GM12873 (cell line): ENCODE results near the gene PSPH.

Source experiments
- TF ChIP-seq, protein P1 (sequence below): IDR thresholded peaks from 2 replicates; pipeline ENCODE4 v1.5.1; 2012; ENCODE audit warnings: low read depth, mild to moderate bottlenecking, moderate library complexity, low read length, control low read depth; ENCODE audit not compliant: insufficient read depth; ENCODE audit errors: missing control alignments

The PSPH gene

DNA sequence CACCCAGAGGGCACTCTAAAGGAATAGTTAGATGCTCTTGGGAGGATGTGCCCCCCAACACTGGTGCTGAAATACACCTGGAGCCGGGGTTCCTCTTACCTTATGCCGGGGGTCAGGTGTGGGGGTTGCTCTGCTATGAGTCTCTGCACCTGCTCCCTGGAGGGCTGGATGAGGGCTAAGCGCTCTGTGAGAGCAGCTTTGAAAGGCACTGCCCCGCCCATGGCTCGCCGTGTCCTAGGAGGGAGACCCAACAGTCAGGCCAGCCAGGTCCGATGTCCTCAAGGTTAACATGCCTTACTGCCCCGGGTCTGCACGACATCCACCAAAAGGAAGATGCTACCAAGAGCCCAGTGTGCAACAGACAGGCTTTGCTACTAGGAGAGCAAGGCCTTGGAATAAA is 31.7 kb downstream of the PSPH start:
- TF ChIP-seq, protein P1, sequence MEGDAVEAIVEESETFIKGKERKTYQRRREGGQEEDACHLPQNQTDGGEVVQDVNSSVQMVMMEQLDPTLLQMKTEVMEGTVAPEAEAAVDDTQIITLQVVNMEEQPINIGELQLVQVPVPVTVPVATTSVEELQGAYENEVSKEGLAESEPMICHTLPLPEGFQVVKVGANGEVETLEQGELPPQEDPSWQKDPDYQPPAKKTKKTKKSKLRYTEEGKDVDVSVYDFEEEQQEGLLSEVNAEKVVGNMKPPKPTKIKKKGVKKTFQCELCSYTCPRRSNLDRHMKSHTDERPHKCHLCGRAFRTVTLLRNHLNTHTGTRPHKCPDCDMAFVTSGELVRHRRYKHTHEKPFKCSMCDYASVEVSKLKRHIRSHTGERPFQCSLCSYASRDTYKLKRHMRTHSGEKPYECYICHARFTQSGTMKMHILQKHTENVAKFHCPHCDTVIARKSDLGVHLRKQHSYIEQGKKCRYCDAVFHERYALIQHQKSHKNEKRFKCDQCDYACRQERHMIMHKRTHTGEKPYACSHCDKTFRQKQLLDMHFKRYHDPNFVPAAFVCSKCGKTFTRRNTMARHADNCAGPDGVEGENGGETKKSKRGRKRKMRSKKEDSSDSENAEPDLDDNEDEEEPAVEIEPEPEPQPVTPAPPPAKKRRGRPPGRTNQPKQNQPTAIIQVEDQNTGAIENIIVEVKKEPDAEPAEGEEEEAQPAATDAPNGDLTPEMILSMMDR = no peak

DNA sequence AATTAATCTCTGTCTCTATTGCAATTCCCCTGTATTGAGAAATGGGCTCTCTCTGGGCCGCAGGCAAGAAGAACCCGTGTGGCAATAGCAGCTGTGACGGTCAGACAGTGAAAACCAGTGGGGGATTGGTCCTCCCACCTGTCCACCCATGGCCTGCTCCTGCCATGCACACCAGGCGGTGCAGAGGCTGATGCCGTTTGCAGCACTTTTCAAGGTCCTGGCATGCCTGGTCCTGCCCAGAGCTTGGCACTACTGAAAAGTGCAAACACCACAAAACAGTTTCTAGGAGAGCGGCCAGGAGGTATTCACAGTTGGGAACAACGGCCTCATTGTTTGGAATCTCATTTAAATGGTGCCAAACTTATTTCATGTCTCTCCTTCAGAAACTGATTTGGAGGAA is 41.5 kb downstream of the PSPH start:
- TF ChIP-seq, protein P1 = no peak

DNA sequence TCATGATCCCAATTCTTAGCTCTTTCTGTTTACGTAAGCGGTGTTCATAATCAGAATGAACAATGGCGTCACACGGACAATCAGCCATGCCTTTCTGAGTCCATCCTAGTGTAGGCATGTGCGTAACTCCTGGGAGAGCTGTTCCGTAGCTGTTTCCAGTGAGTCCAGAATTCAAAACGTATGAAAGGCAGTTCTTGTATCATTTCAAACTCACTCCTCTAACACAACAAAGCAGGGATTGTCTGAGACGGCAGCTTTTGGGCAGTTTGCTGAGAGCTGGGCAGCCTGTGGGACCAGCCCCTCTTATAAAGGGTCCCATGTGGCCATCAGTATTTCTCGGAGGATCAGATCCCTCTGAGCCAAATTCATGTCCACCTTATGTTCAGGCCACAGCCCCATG is 43.4 kb downstream of the PSPH start:
- TF ChIP-seq, protein P1 = no peak

DNA sequence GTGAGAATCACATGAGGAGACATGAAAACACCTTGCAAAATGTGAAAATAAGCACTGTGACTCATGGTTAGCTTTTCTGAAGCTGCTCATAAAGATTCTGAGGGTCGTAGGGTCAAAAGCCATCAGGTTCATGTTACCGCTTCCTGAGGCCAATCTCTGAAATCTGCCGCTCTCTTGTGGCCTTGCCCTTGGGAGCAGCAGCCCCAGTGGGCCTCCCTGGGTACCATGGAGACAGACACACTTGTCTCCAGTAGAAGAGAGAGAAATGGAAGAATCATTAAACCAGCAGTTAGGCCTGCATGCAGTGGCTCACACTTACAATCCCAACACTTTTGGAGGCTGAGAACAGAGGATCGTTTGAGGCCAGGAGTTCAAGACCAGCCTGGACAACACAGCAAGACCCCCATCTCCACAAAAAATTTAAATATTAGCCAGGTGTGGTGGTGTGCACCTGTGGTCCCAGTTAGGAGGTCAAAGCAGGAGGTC is 44.0 kb downstream of the PSPH start:
- TF ChIP-seq, protein P1 = no peak

DNA sequence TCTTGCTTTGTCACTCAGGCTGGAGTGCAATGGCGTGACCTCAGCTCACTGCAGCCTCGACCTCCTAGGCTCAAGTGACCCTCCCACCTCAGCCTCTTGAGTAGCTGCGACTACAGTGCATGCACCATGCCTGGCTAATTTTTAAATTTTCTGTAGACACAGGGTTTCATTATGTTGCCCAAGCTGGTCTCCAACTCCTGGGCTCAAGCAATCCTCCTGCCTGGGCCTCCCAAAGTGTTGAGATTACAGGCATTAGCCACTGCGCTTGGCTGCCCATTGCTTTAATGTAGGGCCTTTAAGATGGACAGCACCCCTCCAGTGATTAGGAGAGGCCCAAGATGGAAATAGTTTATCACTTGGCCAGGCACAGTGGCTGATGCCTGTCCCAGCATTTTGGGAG is 47.5 kb downstream of the PSPH start:
- TF ChIP-seq, protein P1 = no peak

DNA sequence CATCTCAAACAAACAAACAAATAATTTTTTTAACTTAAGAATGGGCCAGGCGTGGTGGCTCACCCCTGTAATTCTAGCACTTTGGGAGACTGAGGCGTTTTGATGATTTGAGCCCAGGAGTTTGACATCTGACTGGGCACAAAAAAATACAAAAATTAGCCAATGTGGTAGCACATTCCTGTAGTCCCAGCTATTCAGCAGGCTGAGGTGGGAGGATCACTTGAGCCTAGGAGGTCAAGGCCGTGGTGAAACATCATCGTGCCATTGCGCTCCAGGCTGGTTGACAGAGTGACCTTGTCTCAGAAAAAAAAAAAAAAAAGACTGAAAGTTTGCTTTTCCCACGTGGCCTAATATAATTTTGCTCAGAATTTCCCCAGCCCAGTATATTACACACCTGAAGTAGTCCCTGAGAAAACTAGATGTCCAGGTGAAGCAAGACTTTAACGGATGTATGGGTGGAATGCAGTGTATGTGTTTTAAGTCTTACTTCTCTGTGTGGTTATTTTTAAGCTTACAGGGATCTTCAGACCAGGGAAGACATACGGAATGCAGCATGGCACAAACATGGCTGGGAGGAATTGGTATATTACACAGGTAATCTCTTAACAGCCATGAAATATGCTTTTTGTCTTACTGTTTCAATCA is 54.3 kb downstream of the PSPH start:
- TF ChIP-seq, protein P1 = no peak

DNA sequence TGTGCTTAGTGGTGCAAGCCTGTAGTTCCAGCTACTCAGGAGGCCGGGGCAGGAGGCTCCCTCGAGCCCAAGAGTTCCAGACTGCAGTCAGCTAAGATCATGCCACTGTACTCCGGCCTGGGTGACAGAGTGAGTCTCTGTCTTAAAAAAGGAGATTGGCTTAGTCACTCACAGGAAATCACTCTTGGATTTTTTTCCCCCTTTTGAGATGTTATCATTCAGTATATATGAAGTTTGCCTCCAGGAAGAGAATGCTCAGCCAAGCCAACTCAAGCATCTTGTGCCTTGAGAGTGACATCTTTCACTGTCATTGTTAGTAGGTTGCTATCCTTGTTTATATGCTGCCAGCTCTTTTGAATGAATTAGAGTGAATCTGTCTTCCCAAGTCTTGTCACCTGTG is 58.9 kb downstream of the PSPH start:
- TF ChIP-seq, protein P1 = no peak
